Lower leg skin (tissue), 3 donors: ENCODE results near the gene MAPT.

Experiments used
- CTCF ChIP-seq, 3 donors: fragments of 450-650 bp; IDR thresholded peaks; one replicate each; pipeline ENCODE4 v1.5.1; 2016; ENCODE audit warnings: antibody characterized with exemption in 3 of 3, mild to moderate bottlenecking in 3 of 3, moderate library complexity in 2 of 3
- POLR2A ChIP-seq, 2 donors: fragments of 450-650 bp; IDR thresholded peaks; one replicate each; pipeline ENCODE4 v1.6.1; 2016 to 2017; ENCODE audit warnings: antibody characterized with exemption in 2 of 2, mild to moderate bottlenecking in 1 of 2, moderate library complexity in 1 of 2

- TF ChIP-seq CTCF (IDR thresholded peaks at IDR 0.05) = no peak
- TF ChIP-seq POLR2A (IDR thresholded peaks at IDR 0.05) = no peak
Observed at GRCh38 chr17:45939395-45939794, 45.0 kb downstream of the MAPT start.
